Breast epithelium (tissue), 4 donors: ENCODE measurements around the gene OXCT1. TPM values are rescaled to one million over a fixed set of nuclear protein-coding genes. Genes with fewer than 3 reads are reported as not detected.

ENCODE experiments used
- DNase-seq, 2 donors: peaks; one replicate each; pipeline ENCODE4 v3.0.0-alpha.2; 2019; ENCODE audit warnings: low spot score in 2 of 2
- H3K27ac ChIP-seq, 2 donors: fragments of 200-600 bp; sonication (generic) in 1 of 2; one replicate each; pipeline ENCODE4 v1.5.1; 2016 to 2019; ENCODE audit warnings: mild to moderate bottlenecking in 1 of 2
- H3K27me3 ChIP-seq, 2 donors: fragments of 200-600 bp; sonication (generic) in 1 of 2; one replicate each; pipeline versions ENCODE4 v1.5.1 to v1.6.0; 2017 to 2019; ENCODE audit warnings: control low read depth in 1 of 2, mild to moderate bottlenecking in 1 of 2
- H3K36me3 ChIP-seq: fragments of 200-600 bp; one replicate; pipeline ENCODE4 v1.5.1; 2019
- H3K4me1 ChIP-seq, 2 donors: fragments of 200-600 bp; sonication (generic); one replicate each; pipeline ENCODE4 v1.5.1; 2016 to 2019; ENCODE audit warnings: control low read depth in 1 of 2
- H3K4me3 ChIP-seq, 3 donors: fragments of 200-600 bp; sonication (generic); 1 replicate in 2 of 3; 2 replicates in 1 of 3; pipeline ENCODE4 v1.5.1; 2016 to 2019; ENCODE audit warnings: mild to moderate bottlenecking in 3 of 3, moderate library complexity in 2 of 3
- H3K9me3 ChIP-seq, 2 donors: fragments of 200-600 bp; sonication (generic) in 1 of 2; one replicate each; pipeline ENCODE4 v1.5.1; 2016 to 2019; ENCODE audit warnings: control low read depth in 1 of 2
- POLR2A ChIP-seq: fragments of 450-650 bp; IDR thresholded peaks from one replicate; pipeline ENCODE4 v1.6.1; 2016; ENCODE audit warnings: antibody characterized with exemption, mild to moderate bottlenecking, moderate library complexity
- POLR2AphosphoS5 ChIP-seq, 3 donors: sonication (generic); formaldehyde crosslinking; IDR thresholded peaks; one replicate each; pipeline ENCODE4 v1.6.1; 2017; ENCODE audit warnings: antibody characterized with exemption in 3 of 3
- intact Hi-C: fragments of 100-400 bp; cut with DNase I; formaldehyde crosslinking; loops from one replicate; pipeline ENCODE4 v1.15.1; 2023; ENCODE audit warnings: low total_unique reads
- total RNA-seq, 3 donors: library from RNA; depleted of rRNA; stranded (reverse); fragments of >200 nt; gene quantifications; one replicate each; pipeline ENCODE4 v1.1.0, GENCODE V29; 2016
- TF ChIP-seq, protein P1 (sequence below), 3 donors: fragments of 450-650 bp; IDR thresholded peaks; one replicate each; pipeline ENCODE4 v1.5.1; 2016 to 2017; ENCODE audit warnings: antibody characterized with exemption in 3 of 3, mild to moderate bottlenecking in 3 of 3, moderate library complexity in 3 of 3

Gene OXCT1
- total RNA-seq, 3 donors from 2014 or later: 19.3 to 49.4 (median 21.8) TPM

DNA sequence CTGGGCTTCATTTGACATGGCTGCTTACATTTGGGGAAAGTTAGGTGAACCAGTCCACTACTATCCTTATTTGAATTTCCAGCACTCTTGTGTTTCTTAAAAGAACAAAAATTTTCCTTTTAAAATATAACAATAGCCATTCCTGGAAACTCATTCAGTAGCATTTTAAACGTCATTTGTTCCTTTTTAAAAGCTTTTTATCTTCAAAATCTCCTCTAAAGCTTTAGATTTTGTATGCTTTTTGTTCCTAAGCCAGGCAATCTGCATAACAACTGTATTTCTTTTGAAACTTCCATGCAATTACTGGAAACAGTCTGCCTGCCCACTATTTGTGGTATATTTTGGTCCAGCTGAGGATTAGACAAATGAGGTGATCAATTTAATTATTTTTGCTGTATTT, 187.6 kb downstream of the OXCT1 start:
- Histone ChIP-seq H3K36me3 (no peaks in the 10 kb centered on the region), H3K27me3 (no peaks in the 10 kb centered on the region), H3K27ac (no peak overlapping the region), H3K4me3 (no peak overlapping the region), H3K4me1 (no peaks in the 10 kb centered on the region), H3K9me3 (peaks cover 0 to 10% of the 10 kb centered on the region in 2 donors)
- intact Hi-C loops: no loop called here
- TF ChIP-seq POLR2AphosphoS5 (IDR thresholded peaks at IDR 0.05) (no peak), POLR2A (no peak)
- TF ChIP-seq, protein P1, sequence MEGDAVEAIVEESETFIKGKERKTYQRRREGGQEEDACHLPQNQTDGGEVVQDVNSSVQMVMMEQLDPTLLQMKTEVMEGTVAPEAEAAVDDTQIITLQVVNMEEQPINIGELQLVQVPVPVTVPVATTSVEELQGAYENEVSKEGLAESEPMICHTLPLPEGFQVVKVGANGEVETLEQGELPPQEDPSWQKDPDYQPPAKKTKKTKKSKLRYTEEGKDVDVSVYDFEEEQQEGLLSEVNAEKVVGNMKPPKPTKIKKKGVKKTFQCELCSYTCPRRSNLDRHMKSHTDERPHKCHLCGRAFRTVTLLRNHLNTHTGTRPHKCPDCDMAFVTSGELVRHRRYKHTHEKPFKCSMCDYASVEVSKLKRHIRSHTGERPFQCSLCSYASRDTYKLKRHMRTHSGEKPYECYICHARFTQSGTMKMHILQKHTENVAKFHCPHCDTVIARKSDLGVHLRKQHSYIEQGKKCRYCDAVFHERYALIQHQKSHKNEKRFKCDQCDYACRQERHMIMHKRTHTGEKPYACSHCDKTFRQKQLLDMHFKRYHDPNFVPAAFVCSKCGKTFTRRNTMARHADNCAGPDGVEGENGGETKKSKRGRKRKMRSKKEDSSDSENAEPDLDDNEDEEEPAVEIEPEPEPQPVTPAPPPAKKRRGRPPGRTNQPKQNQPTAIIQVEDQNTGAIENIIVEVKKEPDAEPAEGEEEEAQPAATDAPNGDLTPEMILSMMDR (IDR thresholded peaks at IDR 0.05): no peak
- no peak for DNase-seq

DNA sequence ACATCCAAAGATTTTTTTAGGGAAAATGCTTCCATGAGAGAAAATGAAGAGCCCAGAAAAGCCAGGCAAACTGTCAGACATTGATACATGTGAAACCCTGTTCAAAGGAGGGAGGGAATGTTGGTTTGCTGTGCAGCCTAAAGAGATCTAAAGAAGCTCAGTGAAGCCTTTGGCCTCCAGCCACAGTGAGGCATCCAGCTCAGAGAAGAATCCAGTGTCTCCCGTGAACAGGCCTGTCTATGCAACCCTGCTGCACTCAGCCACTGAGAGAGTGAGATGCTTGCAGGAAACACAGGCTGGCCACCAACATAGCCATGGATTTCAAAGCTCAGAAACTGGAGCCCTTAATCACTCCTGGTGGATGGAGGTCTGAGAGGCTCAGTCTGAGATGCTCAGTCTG, 188.4 kb downstream of the OXCT1 start:
- Histone ChIP-seq H3K27ac (no peak overlapping the region), H3K36me3 (no peaks in the 10 kb centered on the region), H3K4me3 (no peak overlapping the region), H3K9me3 (peaks cover 0 to 10% of the 10 kb centered on the region in 2 donors), H3K27me3 (no peaks in the 10 kb centered on the region), H3K4me1 (no peaks in the 10 kb centered on the region)
- intact Hi-C loops: no loop called here
- no peak for TF ChIP-seq POLR2AphosphoS5 (IDR thresholded peaks at IDR 0.05)
- no peak for TF ChIP-seq POLR2A
- TF ChIP-seq, protein P1 (IDR thresholded peaks at IDR 0.05): no peak
- DNase-seq: no peak

Other genes starting within 250 kb of the OXCT1 start
- 10 to 100 TPM; 16.4 to 23.0 (median 21.7) TPM for gene RIMOC1, start 33.9 kb upstream of the OXCT1 start, total RNA-seq
- 10 to 100 TPM; 13.6 to 34.7 (median 16.7) TPM for gene FBXO4, start 54.9 kb upstream of the OXCT1 start, total RNA-seq